Measurements from ENCODE around the gene EYS.

DNA sequence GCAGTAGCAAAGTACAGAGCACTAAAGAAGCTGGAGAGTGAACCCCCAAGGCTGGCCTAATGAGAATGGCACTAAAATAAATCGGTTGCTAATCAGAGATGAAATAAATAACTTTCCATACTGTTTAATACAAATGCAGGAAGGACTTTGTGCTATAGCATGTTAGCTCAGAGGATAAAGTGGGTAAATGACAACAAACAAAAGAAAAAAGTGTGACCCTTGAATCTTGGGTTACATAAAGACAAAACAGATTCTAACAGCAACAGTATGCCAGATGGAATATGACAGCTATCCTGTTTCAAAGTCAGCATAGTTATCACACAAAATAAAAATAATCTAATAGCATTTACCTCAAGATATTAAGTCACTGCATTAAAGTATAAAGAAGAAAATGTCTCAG is 1448.7 kb downstream of the EYS start:
- TF ChIP-seq SRF (IDR thresholded peaks at IDR 0.05; ENCODE audit: low read depth) (no peak), CTCF (IDR thresholded peaks at IDR 0.05 in 2 of 3, conservative IDR thresholded peaks at IDR 0.05 in 1 of 3; ENCODE audit: borderline replicate concordance in 1 of 3, insufficient read depth in 1 of 3, low read depth in 2 of 3, low read length in 2 of 3) (no peak)
